ENCODE results near the gene EP300.
A peak's percentile ranks its signal among the peaks of the same experiment; 100 is the strongest.
"Not testable (repeated sequence)": the region's sequence is repeated elsewhere in the genome, so short reads cannot be mapped to it uniquely, and the experiment has no call there.

The EP300 gene

DNA sequence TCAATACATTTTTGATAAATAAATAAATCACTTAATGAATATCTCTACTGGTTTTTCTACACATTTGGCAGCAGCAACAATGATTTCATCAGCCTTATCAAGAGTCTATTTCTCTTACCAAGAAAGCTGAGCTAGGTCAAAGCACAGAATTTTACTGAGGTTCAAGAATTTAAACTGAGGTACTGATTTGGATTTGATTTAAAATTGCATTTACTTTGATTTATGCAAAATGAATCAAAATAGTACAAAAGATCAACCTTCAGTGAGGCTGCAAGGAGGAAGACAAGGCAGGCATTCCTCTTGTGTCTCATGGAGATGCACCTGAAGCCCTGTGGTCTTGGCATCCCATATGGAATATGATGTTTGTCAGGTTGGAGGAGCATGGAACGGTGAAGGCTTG is 15.5 kb upstream of the EP300 start:
- no peak for DNase-seq (ENCODE audit: low read depth, low spot score)

DNA sequence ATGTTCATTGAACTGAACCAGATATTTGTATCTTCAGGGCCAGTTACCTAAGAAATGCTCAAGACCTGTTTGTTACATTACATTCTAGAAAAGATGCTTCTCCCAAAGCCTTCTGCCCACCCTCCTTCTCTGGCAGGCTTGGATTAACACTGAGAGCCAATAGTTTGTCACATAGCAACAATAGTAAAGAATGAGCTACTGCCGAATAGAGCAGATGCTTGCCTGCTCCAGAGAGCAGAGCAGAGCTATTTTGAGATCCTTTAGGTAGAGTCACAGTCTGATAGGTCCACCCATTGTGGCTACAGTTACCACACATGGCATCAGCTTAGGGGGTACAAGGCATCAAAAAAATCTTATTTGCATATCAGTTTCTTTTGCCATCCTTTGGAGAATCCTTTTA is 13.5 kb upstream of the EP300 start:
- no peak for DNase-seq (ENCODE audit: low read depth, low spot score)
- no peak overlapping the region for H3K27ac ChIP-seq

More for the DNA sequence above, 15.5 kb upstream of the EP300 start:
- no peak overlapping the region for H3K27ac ChIP-seq

DNA sequence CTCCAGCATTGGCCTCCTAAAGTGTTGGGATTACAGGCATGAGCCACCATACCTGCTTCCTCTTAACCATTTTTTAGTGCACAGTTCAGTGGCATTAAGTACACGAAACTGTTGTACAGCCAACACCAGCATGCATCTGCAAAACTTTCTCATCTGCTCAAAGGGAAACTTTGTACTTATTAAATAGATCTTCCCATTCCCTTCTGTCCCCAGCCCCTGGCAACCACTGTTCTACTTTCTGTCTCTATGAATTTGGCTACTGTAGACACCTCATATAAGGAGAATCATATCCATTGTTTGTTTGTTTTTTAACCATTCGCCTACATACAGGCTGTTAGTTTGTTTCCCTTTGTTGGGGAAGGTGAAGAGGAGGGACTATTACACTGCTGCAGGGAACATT is 6.5 kb upstream of the EP300 start:
- H3K27ac ChIP-seq, result no peak overlapping the region
- no peak for DNase-seq (ENCODE audit: low read depth, low spot score)

DNA sequence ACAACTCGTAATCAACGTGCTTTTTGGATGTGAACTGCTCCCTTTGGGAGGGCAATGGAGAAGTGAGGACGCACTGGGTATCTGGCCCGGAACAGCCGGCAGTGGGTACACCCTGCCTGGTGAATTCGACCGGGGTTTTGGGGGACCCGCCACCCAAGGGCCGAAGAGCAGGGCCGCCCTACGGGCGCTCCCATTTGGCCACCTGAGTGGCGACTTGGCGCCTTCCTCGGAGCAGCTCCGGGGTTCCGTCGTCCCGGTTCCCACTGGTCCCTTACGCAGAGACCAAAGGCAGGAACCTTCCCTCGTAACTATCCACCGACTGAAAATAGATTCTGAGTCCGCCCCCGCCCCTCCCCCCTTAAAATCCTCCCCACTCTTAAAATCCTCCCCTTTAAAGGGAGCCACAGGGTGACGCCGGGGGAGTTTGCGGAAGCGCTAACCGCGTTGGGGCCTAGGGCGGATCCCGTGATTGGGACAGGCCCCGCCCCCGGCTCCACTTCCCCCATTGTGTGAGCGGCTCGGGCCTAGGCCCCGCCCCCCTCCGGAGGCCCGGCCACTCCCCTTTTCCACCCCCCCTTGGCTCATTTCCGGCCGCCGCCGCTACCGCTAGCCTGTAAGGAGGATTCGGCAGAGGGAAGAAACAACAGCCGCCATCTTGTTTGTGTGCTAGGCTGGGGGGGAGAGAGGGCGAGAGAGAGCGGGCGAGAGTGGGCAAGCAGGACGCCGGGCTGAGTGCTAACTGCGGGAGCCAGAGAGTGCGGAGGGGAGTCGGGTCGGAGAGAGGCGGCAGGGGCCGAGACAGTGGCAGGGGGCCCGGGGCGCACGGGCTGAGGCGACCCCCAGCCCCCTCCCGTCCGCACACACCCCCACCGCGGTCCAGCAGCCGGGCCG is 1.0 kb upstream of the EP300 start:
- peak; percentile 81 for DNase-seq (ENCODE audit: low read depth, low spot score)

DNA sequence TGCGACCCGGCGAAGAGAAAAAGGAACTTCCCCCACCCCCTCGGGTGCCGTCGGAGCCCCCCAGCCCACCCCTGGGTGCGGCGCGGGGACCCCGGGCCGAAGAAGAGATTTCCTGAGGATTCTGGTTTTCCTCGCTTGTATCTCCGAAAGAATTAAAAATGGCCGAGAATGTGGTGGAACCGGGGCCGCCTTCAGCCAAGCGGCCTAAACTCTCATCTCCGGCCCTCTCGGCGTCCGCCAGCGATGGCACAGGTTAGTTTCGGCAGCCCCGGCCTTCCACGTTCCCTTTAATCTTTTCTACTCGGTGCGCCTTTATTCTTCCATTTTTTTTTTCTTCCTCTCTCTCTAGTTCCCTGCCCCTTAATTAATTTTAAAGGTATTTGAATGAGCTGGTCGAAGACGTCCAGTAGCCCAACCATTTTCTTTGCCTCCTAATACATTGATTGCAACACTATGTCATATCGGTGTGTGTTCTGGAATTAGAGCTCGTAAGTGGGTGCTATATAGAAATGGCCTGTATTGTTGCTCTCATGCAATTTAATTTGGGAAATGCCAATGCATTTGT is 537 bp downstream of the EP300 start:
- H3K27ac ChIP-seq, result peak overlapping the region; percentile 97
- DNase-seq (ENCODE audit: low read depth, low spot score), result no peak

More for the DNA sequence above, 1.0 kb upstream of the EP300 start:
- peak overlapping the region; percentile 97 for H3K27ac ChIP-seq

DNA sequence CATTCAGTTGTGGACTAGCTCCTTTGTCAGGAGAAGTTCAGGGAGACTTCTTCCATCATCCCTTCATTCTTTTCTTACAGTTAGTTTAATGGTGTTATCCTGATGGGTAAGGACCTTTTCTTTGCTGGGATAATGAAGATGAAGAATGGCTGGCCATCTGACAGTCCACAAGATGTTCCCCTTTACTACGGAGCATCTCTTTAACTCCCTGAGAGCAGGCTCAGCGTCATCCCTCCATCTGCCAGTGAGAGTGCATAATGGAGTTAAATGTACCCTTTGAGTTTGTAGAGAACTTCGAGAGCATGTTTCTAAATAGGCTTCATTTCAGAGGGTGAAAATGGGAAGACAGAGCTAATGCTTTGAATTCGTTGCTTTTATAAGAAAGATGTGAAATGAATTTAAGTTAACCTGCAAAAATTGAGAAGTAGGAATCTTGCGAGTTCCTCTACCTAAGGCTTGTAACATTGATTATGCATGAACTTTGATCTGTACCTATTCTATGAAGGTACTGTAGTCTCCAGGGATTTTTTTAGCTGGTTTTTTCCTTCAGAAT is 1.7 kb downstream of the EP300 start:
- DNase-seq (ENCODE audit: low read depth, low spot score), result no peak
- no peak overlapping the region for H3K27ac ChIP-seq

DNA sequence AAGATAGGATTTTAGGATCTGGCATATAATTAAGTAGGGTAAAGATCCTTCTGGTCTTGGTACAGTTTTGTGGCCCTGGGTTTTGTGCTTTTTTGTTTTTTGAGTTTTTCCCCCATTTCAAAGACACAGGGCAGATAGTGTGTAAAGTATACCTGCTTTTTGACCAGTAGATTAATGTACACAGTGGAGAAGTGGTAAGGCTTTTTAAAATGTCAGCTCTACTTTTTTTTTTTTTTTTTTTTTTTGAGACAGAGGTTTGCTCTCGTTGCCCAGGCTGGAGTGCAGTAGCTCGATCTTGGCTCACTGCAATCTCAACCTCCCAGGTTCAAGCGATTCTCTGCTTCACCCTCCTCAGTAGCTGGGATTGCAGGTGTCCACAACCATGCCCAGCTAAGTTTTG is 4.0 kb downstream of the EP300 start:
- no peak overlapping the region for H3K27ac ChIP-seq
- DNase-seq (ENCODE audit: low read depth, low spot score), result no peak

DNA sequence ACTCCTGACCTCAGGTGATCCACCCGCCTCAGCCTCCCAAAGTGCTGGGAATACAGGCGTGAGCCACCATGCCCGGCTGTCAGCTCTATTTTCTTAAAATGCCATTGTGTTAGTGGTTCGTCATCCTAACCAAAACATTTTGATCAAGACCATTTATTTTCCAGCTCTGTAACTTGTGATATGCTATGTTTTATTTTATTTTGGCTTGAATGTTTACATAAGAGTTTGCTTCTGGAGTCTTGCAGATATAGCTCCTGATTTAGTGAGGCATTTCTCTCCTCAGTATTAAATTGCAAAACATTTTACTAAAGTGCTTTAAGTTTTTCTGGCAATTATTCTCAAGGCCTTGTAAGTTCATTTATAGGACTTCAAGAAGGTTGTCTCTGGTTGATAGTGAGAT is 4.4 kb downstream of the EP300 start:
- DNase-seq (ENCODE audit: low read depth, low spot score), result no peak
- no peak overlapping the region for H3K27ac ChIP-seq

DNA sequence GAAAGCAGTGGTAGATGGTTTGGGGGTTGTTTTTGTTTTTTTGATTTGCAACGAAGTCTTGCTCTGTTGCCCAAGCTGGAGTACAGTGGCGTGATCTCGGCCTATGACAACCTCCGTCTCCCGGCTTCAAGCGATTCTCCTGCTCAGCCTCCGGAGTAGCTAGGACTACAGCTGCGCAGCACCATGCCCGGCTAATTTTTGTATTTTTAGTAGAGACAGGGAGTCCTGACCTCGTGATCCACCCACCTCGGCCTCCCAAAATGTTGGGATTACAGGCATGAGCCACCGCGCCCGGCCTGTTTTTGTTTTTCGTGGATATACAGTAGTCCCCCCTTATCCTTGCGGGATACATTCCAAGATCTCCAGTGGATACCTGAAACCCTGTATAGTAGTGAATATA is 6.6 kb downstream of the EP300 start:
- no peak for DNase-seq (ENCODE audit: low read depth, low spot score)
- no peak overlapping the region for H3K27ac ChIP-seq

DNA sequence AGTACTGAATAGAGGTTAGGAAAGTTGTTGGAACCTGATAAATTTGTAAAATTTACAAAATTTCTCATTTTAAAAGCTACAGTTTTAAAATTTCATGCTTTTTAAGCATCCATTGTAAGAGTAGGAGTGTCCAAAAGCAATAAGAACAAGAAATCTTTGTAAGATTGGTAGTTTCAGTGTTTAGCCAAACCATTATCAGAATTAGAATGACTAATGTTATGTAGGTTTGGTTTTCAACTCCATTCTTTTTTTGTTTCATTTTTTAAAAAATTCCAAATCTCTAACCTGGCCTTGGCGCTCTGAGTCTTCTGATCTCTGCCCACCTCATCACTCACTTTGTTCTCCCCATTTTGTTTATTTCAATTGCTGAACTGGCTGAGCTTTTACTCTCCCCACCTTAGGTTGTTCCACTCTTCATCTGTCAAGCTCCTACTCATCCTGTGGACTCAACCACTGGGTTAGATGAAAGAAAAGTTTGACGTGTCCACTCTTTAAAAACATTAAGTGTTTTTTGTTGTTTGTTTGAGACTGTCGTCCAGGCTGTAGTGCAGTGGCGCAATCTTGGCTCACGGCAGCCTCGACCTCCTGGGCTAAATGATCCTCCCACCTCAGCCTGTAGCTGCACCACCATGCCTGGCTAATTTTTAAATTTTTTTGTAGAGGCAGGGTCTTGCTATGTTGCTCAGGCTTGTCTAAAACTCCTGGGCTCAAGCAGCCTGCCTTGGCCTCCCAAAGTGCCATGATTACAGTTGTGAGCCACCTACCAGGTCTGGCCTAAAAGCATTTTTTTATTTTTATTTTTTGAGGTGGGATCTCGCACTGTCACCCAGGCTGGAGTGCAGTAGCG is 14.0 kb downstream of the EP300 start:
- H3K27ac ChIP-seq, result no peak overlapping the region
- no peak for DNase-seq (ENCODE audit: low read depth, low spot score)

DNA sequence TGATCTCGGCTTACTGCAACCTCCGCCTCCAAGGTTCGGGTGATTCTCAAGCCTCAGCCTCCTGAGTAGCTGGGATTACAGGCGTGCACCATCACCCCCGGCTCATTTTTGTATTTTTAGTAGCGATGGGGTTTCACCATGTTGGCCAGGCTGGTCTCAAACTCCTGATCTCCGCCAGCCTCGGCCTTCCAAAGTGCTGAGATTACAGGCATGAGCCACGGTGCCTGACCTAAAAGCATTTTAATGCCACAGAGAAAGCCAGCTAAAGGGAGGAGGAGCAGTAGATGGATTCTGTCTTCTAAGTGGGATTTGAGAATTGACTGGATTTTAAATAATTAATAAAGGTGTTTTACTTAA is 14.6 kb downstream of the EP300 start:
- not testable (repeated sequence) for H3K27ac ChIP-seq; DNase-seq (ENCODE audit: low read depth, low spot score)

DNA sequence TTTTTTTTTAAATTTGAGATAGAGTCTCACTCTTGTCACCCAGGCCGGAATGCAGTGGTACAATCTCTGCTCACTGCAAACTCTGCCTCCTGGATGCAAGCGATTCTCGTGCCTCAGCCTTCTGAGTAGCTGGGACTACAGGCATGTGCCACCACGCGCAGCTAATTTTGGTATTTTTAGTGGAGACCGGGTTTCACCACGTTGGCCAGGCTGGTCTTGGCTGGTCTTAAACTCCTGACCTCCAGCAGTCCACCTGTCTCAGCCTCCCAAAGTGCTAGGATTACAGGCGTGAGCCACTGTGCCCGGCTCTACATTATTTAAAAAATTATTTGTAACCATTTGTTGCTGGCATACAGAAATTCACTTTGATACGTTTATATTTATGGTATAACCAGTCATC is 18.6 kb downstream of the EP300 start:
- no peak overlapping the region for H3K27ac ChIP-seq
- DNase-seq (ENCODE audit: low read depth, low spot score), result no peak

DNA sequence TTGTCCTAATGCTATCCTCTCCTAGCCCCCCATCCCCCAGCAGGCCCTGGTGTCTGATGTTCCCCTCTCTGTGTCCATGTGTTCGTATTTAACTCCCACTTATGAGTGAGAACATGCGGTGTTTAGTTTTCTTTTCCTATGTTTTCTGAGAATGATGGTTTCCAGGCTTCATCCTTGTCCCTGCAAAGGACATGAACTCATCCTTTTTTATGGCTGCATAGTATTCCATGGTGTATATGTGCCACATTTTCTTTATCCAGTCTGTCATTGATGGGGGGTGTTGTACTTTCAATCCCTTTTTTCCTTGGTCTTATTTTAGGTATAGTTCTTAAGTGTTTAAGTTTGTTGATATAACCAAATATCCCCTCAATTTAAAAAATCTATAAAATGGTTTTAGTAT is 23.9 kb downstream of the EP300 start:
- H3K27ac ChIP-seq, result no peak overlapping the region
- no peak for DNase-seq (ENCODE audit: low read depth, low spot score)

DNA sequence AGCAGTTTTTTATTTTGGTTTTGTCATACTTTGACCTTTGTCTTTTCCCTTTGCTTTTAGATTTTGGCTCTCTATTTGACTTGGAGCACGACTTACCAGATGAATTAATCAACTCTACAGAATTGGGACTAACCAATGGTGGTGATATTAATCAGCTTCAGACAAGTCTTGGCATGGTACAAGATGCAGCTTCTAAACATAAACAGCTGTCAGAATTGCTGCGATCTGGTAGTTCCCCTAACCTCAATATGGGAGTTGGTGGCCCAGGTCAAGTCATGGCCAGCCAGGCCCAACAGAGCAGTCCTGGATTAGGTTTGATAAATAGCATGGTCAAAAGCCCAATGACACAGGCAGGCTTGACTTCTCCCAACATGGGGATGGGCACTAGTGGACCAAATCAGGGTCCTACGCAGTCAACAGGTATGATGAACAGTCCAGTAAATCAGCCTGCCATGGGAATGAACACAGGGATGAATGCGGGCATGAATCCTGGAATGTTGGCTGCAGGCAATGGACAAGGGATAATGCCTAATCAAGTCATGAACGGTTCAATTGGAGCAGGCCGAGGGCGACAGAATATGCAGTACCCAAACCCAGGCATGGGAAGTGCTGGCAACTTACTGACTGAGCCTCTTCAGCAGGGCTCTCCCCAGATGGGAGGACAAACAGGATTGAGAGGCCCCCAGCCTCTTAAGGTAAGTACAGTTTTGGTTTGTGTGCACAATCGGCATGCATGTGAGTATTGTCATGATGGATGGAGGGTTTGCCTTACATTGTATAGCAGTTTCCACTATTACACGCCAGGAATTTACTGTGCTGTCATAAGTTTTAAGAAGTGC is 25.0 kb downstream of the EP300 start:
- no peak overlapping the region for H3K27ac ChIP-seq
- DNase-seq (ENCODE audit: low read depth, low spot score), result no peak

DNA sequence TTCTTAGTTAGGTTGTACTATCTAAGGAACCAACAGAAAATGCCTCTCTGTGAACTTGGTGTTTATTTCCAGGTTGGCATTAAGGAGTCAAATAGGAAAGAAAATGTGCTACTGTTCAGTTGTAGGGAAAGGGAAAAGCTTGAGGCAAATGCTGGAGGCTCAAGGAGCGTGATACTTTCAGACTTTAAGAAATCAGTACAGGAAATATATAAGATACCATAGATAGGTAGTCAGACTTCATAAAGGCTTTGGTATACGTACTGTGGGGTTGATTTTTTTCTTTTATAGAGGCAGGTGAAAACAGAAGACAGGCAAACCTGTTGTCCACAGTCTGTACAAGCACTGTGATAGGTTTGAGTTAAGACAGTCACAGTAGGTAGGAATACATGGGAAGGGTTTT is 30.8 kb downstream of the EP300 start:
- no peak for DNase-seq (ENCODE audit: low read depth, low spot score)

DNA sequence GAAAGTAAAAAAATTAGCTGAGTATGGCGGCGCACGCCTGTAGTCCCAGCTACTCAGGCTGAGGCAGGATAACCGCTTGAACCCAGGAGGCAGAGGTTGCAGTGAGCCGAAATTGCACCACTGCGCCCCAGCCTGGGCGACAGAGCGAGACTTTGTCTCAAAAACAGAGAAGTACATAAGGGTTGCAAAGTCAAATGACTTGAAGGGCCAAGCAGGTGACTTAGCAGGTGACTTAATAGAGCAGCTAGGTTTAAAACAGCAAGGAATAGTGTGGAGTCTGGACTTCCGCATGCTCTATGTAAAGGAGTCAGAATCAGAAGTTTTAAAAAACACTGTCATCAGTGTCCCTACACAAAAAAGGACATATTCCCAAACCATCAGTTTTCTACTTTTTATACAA is 31.7 kb downstream of the EP300 start:
- no peak for DNase-seq (ENCODE audit: low read depth, low spot score)
- peak overlapping the region; percentile 52 for H3K27ac ChIP-seq

More for the DNA sequence above, 30.8 kb downstream of the EP300 start:
- peak overlapping the region; percentile 52 for H3K27ac ChIP-seq

DNA sequence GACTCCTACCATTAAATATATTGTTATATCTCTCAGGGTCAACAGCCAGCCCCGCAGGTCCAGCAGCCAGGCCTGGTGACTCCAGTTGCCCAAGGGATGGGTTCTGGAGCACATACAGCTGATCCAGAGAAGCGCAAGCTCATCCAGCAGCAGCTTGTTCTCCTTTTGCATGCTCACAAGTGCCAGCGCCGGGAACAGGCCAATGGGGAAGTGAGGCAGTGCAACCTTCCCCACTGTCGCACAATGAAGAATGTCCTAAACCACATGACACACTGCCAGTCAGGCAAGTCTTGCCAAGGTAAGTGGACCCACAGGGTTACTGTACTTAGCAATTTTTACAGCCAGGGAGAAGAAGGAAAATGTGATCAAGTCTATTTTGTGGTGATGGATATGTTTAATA is 35.1 kb downstream of the EP300 start:
- DNase-seq (ENCODE audit: low read depth, low spot score), result no peak

DNA sequence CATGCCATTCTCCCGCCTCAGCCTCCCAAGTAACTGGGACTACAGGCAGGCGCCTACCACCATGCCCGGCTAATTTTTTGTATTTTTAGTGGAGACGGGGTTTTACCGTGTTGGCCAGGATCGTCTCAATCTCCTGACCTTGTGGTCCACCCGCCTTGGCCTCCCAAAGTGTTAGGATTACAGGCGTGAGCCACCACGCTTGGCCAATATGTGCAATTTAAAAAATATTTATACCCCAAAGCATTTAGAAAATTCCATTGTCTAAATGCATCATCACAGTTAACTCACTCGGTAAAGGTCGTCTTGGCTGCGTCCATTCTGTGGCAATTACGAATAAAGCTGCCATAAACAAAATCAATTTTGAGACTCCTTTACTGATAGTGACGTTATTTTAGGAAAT is 36.2 kb downstream of the EP300 start:
- no peak overlapping the region for H3K27ac ChIP-seq
- DNase-seq (ENCODE audit: low read depth, low spot score), result no peak

More for the DNA sequence above, 35.1 kb downstream of the EP300 start:
- no peak overlapping the region for H3K27ac ChIP-seq

DNA sequence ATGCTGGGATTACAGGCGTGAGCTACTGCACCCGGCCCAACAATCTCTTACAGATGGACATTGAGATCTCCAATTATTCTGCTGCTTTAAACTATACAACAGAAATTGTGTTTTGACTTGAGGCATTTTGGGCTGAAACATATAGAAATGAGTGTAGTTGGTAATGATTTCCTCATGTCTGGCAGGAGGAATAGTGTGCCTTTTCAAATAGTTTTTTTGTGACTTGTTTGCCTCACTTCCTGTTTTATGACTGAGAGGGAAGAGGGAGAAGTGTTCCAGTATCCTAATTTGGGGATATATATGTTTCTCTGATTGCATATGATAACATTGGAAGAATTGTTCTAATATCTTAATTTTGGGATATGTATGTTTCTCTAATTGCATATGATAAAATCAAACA is 40.2 kb downstream of the EP300 start:
- no peak overlapping the region for H3K27ac ChIP-seq
- DNase-seq (ENCODE audit: low read depth, low spot score), result no peak

All from epithelial cell of prostate (primary cell).